GM12892 (cell line): ENCODE data around the gene ZNF536.

ENCODE experiments used
- DNase-seq: peaks from one replicate; pipeline ENCODE4 v3.0.0; 2011; ENCODE audit not compliant: insufficient read length
- FAIRE-seq: peaks from 2 replicates; lab custom pipeline; 2011; peaks lifted over from hg19 to GRCh38; lab: Jason Lieb, UNC
- POLR2A ChIP-seq: IDR thresholded peaks from 2 replicates; pipeline ENCODE4 v1.6.1; 2011; ENCODE audit warnings: low read depth, low read length, control low read depth
- POLR2AphosphoS5 ChIP-seq: IDR thresholded peaks from 2 replicates; pipeline ENCODE4 v1.6.1; 2011; ENCODE audit warnings: low read depth, low read length, control low read depth
- TAF1 ChIP-seq: IDR thresholded peaks from 2 replicates; pipeline ENCODE4 v1.6.1; 2011; ENCODE audit warnings: low read depth, mild to moderate bottlenecking, control low read depth, low read length, borderline replicate concordance

ZNF536 gene

DNA sequence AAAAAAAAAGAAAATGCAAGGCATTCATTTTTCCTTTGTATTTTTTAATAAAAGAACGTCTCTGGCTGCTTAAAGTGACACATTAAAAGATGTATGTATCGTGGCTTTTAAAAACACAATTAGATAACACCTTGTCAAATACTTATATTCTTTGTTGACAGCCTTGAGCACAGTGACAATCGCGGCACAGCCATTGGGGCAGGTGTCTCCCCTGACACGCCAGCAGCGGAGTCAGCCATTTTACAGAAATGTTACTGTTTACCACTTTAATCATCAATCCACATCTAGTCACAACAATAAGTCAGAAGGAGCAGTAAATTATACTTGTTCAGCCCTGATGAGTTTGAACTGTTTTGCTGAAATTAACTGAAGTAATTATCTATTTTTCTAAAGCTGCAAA lies 224.1 kb downstream of the ZNF536 start:
- DNase-seq: no peak
- no peak for TF ChIP-seq POLR2AphosphoS5
- TF ChIP-seq TAF1: no peak
- no peak for TF ChIP-seq POLR2A
- no peak for FAIRE-seq

DNA sequence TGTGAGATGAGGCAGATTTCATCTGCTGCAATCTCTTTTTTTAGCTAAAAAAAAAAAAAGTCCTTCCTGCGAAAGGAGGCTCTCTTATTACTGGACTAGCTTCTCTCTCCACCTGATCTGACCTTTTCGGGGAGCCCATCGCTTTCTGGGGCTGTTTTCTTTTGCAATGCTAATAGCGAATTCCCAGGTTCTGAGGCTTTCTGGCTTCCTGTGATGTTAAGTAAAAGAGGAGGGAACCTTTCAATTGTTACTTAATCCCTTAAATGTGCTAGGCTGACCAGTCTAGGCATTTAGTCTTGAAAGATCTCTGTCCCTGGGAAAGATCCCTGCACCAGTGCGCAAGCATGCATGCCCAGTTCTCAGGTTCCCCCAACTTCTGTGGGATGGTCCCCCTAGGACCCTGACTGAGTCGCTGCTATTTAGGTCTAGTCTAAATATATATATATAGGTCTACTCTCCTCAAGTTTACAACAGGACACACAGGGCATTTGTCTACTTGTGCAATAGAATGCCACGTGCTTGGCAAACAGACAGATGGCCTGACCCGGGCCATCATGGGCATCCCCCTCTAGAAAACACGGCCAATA lies 224.7 kb downstream of the ZNF536 start:
- no peak for TF ChIP-seq POLR2A
- TF ChIP-seq TAF1: no peak
- no peak for TF ChIP-seq POLR2AphosphoS5
- DNase-seq: no peak
- FAIRE-seq: no peak

DNA sequence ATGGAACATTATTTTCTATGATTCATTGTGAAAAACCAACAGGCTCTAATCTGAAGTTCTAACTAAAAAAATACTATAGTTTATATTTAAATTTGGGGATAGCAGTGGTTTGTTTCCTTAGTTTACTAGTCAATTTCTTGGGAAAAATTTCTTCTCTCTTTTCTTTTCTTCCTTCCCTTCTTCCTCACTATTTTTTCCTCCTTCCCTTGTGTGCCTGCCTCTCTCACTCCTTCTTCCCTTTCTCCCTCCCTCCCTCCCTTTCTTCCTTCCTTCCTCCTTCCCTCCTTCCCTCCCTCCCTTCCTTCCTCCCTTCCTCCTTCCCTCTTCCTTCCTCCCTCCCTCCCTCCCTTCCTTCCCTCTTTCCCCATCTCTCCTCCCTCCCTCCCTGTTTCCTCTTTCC lies 226.5 kb downstream of the ZNF536 start:
- FAIRE-seq (no peak), DNase-seq (no peak)
- TF ChIP-seq TAF1 (no peak), POLR2AphosphoS5 (no peak), POLR2A (no peak)

DNA sequence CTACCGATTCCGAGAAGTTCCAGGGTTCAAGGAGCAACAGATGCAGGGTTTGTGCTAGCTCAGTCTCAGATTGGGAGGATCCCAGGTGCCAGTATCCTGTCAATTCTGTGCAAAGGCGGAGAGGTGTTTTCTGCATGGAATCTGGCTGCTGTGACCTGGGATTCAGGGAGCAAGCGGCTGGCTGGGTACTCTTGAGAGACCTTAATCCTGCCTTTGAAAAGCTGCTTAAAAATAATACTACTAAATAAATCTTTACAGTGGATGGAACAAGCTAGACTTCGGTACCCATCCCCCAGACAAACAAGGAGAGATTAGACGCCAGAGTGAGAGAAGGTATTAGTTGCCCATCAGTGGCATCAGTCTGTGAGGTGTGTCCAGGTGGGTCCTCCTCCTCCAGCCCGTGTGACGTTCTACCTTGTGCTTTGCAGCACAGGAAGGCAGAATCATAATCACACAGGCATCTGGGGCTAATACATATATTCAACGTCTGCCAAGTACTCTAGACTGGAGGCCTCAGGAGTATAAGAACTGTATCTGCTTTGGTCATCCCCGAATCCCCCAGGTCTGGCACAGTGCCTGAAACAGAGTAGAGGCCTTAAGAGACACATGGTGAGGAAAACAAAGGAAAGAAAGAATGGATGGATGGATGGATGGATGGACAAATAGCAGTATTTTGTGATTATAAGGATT lies 230.6 kb downstream of the ZNF536 start:
- no peak for TF ChIP-seq TAF1
- no peak for TF ChIP-seq POLR2A
- TF ChIP-seq POLR2AphosphoS5: no peak
- FAIRE-seq: no peak
- DNase-seq: no peak

DNA sequence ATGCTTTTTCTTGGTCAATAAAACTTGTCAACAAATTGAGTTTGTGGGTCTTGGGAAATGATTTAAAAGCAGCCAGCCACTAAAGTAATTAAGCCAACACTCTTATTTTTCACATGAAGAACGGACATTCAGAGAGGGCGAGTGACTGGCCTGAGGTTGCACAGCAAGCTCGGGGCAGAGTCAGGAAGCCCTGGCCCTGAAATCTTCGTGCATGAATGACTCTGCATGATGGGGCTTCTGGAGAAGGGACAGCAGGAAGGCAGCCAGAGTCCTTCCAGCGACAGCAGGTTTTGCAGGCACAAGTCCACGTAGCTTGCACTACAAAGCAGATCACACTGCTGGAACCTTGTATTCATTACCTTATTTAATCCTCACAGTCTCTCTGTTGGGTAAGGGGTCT lies 232.5 kb downstream of the ZNF536 start:
- FAIRE-seq (no peak), DNase-seq (no peak)
- TF ChIP-seq TAF1: no peak

DNA sequence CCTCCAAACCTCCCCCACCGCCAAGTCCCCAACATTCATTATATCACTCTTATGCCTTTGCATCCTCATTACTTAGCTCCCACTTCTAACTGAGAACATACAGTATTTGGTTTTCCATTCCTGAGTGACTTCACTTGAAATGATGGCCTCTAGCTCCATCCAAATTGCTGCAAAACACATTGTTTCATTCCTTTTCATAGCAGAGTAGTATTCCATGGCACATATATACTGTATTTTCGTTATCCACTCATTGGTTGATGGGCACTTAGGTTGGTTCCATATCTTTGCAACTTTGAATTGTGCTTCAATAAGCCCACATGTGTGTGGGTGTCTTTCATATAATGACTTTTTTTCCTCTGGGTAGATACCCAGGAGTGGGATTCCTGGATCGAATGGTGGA lies 233.1 kb downstream of the ZNF536 start:
- DNase-seq: no peak
- TF ChIP-seq POLR2A: no peak
- no peak for TF ChIP-seq TAF1
- no peak for TF ChIP-seq POLR2AphosphoS5
- no peak for FAIRE-seq

DNA sequence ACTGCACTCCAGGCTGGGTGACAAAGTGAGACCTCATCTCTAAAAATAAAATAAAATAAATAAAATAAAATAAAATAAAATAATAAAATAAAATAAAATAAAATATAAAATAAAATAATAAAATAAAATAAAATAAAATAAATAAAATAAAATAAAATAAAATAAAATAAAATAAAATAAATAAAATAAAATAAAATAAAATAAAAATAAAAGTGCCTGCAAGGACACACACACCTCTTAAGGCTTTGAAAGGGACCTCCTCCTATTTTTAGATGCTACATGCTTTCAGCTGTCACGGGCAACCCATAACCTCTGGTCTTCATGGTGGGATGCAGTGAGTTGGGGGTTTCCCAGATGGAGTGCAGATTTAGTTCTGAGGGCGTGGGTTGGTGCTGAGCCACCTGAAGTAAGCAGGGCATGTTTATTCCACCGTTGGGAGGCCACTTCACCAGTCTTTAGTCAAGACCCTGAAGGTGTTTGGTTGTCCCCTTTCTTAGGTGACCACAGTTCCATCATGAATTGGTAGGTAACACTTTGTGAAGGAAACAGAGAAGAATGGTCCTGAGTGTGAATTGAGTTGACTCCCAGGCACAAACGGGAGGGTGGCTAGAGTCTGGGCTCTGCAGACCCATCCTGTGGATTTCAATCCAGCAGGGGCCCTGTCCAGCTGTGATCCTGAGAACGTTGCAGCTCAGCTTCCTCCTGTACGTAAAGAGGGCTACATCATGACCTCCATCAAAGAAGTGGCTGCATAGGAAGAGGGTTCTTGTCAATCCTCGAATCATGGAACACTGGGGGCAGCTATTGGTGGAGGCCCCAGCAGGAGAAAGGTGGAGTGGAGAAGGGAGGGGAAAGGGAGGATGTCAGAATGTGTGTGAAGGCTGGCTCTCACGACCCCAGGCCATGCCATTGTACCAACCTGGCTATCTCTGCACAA lies 234.2 kb downstream of the ZNF536 start:
- no peak for DNase-seq
- no peak for TF ChIP-seq TAF1
- no peak for TF ChIP-seq POLR2A
- TF ChIP-seq POLR2AphosphoS5: no peak
- FAIRE-seq: no peak
